T follicular helper cell (primary cell): ENCODE results near the gene TRPV4.
"Not testable (repeated sequence)": the region's sequence is repeated elsewhere in the genome, so short reads cannot be mapped to it uniquely, and the experiment has no call there.

Experiments
- DNase-seq: peaks from one replicate; pipeline ENCODE4 v3.0.0-alpha.2; 2020; ENCODE audit warnings: low read depth

The TRPV4 gene

DNA sequence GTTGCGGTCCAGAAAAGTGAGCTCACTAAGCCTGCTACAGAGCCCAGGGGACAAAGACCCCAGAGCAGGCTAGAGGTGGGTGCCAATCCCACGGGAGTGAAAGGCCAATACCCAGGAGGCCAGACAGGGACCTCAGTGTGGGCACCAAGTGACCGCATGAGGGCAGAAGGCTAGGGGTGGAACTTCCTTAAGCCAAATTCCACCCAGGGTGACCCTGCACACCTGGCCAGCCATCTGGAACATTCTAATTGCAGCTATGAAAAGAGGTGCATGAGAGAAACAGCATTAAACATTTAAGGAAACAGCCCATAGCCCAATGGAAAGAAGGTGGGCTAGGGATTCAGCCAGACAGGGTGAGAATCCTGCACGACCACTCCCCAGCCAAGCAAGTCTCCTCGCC lies 27.8 kb upstream of the TRPV4 start:
- no peak for DNase-seq

DNA sequence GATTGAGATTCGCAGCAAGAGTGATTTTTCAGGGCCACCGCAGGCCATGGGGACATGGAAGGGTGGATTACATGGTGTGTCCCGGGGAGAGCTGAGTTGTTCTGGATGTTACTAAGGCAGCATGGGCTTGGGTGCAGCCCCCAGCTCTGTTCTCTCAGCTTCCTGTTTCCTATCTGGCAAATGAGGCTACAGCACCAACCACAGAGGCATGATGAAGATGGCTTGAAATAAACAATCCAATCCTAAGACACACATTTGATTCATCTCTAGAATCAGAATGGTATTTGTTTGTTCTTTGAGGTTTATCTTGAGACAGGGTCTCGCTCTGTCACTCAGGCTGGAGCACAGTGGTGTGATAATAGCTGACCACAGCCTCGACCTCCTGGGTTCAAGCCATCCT lies 25.6 kb upstream of the TRPV4 start:
- no peak for DNase-seq

DNA sequence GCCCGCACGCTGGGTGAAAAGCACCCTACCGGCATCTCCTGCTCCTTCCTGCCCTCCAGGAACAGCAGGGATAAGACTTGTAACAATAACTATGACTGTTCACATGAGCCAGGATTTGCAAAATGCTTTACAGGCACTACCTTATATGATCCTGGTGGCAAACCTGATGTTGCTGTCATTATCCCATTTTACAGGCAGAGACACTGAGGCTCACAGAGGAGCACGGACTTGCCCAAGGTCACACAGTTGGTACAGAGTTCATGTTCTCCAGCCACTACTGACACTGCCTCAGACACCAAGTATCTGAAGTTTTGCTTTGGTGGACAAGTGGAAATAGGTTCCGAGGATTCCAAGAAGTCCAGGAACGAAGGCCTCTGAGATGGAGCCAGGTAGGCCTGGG lies 24.5 kb upstream of the TRPV4 start:
- DNase-seq = no peak

DNA sequence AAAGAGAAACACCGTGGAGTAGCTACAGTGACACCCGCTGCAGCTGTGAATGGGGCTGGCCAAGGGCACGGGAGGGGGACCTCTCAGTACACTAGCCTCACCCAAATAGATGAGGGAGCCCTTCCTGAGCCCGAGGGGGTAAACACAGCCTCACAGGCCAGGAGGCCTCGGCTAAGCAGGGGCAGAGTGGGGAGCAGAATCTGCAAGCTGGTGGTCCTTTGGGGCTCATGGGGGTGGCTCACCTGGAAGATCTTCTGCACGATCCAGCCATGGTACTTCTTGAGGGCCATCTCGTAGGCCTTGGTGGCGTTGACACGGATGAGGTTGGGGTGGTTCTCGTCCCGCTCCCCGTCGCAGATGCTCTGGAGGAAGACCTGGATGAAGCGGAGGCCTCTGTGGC lies 22.2 kb upstream of the TRPV4 start:
- no peak for DNase-seq

DNA sequence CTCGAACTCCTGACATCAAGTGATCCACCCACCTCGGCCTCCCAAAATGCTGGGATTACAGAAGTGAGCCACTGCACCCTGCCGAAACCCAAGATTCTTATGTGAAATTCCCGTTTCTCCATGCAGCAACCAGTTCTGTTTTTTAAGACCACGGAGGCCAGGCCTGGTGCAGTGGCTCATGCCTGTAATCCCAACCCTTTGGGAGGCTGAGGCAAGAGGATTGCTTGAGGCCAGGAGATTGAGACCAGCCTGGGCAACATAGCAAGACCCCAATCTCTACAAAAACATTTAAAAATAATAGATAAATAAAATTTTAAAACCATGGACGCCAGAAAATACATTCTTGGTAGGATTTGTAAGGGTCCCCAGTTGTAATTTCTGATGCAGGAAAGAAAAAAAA lies 17.3 kb upstream of the TRPV4 start:
- DNase-seq = not testable (repeated sequence)

DNA sequence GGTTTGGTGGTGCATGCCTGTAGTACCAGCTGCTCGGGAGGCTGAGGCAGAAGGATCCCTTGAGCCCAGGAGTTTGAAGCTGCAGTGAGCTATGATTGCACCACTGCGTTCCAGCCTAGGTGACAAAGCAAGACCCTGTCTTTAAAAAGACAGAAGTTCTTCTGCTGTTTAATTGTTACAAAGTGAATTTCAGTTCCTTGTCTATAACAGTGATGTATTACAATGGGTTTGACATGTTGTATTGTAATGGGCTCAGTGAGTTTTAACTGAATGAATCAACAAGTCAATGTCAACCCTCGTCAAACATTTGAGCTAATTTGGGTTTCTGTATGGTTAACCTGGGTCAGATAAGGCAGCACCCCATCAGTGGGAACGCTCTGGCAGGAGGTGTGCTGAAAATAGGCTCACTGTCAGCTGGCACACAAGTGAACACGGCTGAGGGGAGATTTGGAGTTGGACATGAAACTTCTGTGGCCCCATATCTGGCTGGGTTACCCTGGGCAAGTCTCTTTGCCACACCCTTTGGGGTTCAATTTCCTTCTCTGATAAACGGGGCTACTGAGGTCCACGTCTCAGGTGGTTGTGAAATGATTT lies 14.0 kb upstream of the TRPV4 start:
- no peak for DNase-seq

DNA sequence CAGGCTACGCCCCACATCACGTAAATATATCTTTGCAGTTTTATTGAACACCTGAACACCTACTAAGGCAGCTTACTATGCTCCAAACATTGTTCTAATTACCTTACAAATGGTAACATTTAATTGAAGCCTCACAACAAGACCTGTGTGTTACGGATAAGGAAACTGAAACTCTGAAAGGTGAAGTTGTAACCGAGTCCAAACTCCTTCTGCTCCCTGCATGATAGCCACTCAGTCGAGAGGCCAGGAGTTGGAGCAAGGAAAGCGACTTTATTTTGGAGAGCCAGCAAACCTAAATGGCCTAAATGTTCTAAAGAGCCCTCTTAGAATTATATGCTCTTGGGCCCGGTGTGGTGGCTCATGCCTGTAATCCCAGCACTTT lies 12.6 kb upstream of the TRPV4 start:
- DNase-seq = no peak

DNA sequence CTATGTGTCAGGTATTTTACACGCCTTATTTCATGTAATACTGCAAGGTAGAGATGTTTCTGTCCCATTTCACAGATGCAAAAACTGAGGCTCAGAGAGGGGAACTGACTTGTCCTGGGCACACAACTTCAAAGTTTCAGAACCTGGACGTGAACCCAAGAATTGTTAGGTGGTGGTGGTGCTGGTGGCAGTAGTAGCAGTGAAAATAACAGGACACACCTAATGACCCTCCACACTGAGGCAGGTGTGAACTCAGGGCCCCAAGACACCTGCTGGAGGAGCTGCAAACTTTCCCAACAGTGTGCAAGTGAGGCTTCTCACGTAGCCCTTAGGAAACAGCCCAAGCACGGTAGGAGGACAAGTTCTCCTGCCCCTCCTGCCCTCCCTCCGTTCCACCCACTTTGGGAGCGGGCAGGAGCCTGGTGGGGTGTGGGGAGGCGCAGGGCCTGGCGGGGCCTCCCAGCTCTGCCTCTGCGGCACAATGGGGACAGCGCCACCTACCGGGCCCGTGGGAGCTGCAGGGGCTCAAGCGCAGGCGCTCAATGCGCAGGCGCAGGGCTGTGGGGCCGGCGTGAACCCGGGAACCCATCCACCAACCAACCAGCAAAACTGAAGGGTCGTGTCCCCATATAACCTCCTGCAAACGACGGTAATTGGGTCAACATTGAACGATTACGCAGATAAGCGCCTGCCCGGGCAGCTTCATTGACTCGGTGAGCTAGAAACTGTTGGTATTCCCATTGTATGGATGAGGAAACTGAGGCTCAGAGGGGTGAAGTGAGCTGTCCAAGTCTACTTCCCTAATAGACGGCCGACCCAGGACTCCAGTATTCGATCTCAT lies 12.0 kb upstream of the TRPV4 start:
- DNase-seq = peak; percentile 78

DNA sequence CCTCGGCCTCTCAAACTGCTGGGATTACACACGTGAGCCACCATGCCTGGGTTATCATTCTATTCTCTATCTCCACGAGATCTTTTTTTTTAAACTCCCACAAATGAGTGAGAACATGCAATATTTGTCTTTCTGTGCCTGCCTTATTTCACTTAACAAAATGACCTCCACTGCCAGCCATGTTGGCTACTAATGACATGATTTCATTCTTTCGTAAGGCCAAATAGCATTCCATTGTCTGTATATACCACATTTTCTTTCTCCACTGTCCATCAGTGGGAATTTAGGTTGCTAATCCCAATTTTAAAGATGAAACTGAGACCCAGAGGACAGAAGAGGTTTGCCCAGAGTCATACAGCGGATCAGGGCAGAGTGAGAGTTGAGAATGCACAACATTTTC lies 10.9 kb upstream of the TRPV4 start:
- no peak for DNase-seq

DNA sequence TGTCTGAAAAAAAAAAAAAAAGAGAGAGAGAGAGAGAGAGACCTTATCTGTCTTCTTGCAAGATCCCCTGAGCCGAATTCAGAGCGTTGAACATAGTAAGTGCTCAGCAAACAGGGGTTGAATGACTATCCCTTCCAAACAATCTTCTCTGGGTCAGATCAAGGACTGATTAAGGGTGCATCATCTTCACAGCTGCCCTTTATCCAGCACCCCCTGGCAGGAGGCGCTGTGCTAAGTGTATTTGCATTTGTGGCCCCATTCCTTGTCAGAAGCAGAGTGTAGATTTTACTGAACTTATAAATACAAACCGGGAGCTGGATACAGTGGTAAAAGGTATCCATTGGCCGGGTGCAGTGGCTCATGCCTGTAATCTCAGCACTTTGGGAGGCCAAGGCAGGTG lies 8.8 kb upstream of the TRPV4 start:
- no peak for DNase-seq

DNA sequence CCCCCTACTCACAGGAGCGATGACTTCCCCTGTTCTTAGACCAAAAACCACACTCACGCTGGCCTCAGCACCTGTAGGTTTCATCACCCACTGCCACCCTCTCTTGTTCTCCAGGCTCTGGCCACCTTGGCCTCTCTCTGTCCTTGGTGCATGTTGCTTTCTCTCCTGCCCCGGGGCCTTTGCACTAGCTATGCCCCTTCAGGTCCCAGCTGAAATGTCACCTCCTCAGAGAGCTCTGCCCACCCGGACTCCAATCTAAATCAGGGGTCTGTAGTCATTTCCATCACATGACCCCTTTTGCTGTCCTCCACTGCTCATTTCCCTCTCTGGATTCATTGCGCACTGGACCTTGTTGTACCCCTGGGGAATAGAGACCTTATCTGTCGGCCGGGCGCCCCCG lies 8.2 kb upstream of the TRPV4 start:
- DNase-seq = no peak

DNA sequence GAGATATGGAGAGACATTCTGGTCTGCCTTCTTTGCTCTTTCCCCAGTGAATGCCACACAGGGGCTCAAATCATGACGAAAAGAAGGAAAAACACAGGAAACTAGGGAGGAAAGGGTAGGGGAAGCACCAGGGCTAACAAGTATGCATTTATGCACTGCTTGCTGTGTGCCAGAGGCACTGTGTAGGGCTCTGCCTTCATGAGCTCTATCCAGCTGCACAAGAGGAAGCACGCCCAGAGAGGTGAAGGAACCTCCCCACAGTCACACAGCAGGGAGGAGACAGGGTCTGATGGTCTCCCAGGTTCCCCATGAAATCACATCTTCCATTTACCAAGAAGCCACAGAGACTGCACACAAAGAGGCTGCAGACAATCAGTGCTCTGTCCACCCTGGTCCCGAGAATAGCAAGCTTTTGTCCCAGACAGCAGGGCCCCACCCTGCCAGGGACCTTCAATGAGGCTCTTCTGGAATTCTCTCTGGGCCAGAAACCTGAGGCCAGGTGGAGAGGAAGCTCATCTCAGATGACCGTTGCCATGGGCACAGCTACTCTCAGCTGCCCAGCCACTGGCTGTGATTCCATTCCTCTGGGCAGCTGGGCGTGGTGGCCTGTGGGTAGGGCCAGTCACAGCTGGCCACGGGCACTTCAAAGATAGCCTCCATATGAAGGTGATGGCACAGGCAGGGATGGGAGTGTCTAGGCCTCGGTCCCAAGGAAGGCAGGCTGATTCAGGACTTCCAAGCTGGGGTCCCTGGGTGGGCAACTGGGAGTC lies 7.3 kb upstream of the TRPV4 start:
- no peak for DNase-seq

DNA sequence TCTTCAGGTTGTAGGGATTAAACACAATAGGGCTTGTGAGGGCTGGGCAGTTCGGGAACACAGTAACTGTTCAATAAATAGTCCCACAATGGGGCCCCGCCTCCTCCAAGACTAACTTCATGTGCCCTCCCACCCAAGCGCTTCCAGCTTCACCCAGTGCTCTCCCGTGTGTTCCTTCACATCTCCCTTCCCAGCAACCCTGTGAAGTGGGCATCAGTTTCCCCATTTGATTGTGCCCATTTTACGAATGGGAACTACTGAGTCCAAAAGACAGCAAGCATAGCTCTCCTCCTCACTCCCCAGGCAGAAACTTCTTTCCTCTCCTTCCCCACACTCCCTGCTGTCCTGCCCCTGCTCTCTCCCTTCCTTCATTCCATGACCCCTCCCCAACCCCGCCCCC lies 6.2 kb upstream of the TRPV4 start:
- no peak for DNase-seq

DNA sequence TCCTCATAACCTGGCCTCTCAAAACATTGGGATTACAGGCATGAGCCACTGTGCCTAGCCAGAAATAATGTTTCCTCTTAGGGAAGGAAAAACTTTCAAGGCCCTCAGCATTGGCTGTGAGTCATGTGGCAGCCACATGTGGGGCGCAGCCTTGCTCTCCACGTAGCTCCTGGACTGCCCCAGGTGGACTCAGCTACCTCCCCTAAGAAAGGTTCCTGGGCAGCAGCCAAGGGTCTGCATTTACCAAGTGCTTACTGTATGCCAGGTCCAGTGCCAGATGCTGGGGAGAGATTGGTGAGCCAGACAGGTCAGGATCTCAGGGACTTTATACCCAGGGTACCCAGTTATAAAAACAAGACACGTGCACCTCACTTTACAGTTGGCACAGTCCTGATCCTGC lies 3.7 kb upstream of the TRPV4 start:
- DNase-seq = no peak

DNA sequence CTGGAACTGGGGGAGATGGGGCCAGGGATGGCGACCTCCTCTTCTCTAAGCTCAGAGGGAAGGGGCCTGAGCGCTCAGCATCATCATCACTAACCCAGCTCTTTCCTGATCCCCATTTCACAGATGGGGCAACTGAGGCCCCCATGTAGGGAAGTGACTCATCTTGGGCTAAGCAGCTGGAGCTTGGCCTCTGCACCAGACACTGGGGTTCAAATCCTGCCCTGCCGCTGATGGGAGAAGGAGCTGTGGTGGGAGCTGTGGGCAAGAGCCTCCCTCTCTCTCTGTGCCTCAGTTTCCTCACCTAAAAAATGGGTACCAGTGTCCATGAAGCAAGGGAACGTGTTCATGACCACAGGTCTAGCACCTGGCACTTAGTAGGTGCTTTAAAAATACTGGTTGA lies 2.6 kb upstream of the TRPV4 start:
- no peak for DNase-seq

DNA sequence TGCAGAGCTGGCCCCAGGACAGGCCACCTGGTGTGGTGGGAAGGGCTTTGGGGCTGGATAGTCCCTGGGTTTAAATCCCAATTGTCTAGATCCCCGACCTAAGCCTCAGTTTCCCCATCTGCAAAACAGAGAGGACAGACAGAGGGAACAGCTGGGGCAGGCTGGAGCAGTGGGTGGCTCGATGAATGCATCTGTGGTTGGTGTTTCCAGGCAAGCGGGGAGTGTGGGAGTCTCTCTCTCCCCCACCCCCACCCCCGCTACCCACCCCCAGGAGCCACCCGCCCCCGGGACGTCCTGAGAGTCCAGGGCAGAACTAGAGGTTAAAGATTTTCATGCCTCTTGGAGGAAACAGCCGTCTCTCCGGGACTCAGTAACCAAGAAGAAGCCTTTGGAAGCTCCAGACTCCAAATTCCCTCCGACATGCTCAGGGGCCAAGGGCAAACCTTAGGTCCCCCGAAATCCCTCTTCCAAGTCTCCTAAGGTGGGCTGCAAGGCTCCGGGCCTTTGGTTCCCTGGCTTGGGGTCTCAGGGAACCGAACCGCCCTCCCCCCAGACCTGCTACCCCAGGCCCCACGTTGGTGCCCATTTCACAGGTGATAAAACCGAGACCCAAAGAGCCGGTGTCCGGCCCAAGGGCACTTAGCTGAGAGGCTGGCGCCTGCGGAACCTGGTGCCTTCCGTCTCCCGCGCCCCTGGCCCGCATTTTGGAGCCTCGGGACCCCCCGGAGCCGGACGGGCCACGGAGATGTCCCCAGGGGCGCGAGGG lies 474 bp downstream of the TRPV4 start:
- no peak for DNase-seq

DNA sequence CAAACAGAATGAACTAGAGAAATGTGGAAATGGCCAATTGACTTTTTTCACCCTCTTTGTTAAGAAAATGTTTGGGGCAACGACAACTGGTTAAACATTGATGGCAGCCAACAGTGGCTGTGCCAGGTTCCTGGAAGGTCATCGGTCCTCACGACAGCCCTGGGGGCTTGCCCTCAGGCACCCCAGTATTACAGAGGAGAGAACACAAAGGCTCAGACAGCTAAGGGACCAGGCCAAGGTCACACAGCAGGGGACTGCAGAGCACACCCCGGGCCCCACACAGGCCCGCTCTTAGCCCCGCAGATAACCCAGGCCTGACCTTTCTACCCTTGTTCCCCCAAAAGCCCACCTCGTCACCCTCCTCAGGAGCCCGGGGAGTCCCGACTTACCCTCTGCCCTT lies 1.3 kb downstream of the TRPV4 start:
- DNase-seq = no peak

DNA sequence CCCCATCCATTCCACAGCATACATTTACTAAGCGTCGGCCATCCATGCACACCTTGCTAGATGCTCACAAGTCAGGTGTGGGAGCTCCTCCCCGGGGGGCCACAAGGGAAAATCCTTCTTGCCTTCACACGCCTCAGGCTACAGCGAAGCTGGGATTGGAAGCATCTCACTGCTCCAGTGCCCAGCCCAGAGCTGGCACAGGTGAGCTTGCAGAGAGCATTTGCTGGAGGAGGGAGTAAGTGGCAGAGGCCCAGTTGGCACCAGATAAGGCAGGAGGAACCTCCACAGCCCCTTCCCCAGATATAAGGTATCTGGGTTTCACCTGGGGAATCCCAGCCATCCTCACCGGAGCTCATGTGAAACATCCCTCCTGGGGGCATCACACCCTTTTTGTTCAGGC lies 1.8 kb downstream of the TRPV4 start:
- DNase-seq = no peak

DNA sequence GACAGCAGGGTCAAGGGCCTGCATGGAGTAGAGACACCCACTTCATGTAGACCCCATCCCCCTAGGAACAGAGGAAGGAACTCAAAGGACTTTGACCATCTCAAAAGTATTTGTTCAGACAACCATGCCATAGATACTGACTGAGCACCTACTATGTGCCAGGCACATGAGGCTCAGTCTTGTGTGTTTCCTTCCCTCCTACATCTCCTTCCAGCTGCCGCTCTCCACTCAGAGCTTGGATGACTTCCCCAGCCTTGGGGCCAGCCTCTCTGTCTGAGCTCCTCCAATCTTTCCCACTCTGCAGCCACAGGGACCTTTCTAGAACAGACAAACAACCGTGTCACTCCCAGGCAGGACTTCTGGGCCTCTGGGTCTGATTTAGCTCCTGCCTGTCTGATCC lies 2.5 kb downstream of the TRPV4 start:
- no peak for DNase-seq

DNA sequence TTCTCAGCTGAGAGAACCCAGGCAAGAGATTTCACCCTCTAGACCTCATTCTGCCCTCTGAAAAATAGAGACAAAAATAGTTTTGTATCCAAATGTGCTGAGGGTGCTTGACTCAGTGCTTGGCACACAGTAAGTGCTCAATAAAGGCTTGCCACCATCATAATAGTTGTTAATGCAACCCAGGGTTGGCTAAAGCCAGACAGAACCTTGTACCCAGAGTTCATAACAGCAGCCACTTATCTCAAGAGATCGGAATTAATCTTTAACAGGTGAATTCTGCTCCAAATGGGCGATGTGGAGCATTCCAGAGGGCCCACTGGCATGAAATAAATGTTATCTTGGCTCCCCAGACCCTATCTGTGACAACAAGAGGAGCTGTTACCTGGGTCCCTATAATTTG lies 2.9 kb downstream of the TRPV4 start:
- no peak for DNase-seq

DNA sequence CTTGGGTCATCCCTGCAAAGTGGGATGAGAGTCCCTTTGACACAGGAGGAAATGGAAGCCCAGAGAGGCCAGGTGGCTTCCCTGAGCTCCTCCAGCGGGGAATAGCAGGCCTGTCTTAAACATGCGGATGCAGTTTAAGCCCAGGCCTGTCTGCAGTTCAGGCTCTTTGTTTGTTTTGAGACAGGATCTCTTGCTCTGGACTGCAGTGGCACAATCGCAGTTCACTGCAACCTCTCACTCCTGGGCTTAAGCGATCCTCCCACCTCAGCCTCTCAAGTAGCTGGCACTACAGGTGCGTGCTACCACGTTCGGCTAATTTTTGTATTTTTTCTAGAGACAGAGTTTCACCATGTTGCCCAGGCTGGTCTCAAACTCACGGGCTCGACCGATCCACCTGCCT lies 3.5 kb downstream of the TRPV4 start:
- no peak for DNase-seq

DNA sequence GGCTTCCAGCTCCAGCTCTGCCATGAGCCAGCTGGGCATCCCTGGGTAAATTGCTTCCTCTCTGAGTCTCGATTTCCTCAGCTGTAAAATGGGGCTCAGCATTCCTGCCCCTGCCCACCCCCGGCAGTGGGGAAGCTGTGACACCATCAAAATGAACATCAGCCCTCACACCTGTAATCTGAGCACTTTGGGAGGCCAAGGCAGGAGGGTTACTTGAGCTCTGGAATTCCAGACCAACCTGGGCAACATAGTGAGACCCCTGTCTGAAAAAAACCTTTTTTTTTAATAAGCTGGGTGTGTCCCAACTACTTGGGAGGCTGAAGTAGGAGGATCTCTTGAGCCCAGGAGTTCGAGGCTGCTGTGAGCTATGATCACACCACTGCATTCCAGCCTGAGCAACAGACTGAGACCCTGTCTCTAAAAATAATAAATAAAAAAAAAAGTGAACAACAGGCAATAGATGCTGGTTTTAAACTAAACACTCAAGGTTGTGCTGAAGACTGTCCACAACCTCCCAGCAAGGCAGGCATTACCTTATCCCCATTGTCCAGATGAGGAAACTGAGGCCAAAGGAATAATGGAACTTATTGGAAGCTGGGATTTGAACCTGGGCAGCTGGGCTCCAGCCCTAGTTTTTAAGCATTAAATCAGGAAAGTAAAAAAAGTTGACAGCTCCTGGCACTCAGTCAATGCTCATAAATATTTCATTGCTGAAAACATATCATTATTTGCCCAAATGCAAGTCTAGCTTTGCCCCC lies 4.3 kb downstream of the TRPV4 start:
- DNase-seq = no peak
